ENCODE measurements around the gene RNMT. TPM values are rescaled to one million over a fixed set of nuclear protein-coding genes. Genes with fewer than 3 reads are reported as not detected.

RNMT gene
- polyA plus RNA-seq, 1 donor from 2014 or later: 29.8 TPM

- H3K79me2 ChIP-seq (replicated peaks; ENCODE audit: insufficient read depth, low read length): no peaks in the 10 kb centered on the region
- no peak overlapping the region for H3K4me3 ChIP-seq (ENCODE audit: low read length)
- no peaks in the 10 kb centered on the region for H3F3A ChIP-seq (ENCODE audit: insufficient read depth, low read length, poor library complexity, severe bottlenecking)
- no peak overlapping the region for H3K27ac ChIP-seq (ENCODE audit: low read length)
- TF ChIP-seq CTCF (IDR thresholded peaks at IDR 0.05; ENCODE audit: poor library complexity, severe bottlenecking) (no peak), TAF1 (IDR thresholded peaks at IDR 0.05; ENCODE audit: low read depth) (no peak), MXI1 (conservative IDR thresholded peaks at IDR 0.05; ENCODE audit: poor library complexity, severe bottlenecking) (no peak), EZH2 (IDR thresholded peaks at IDR 0.05; ENCODE audit: borderline replicate concordance, insufficient read depth, low read length, poor library complexity, severe bottlenecking) (no peak), EP300 (conservative IDR thresholded peaks at IDR 0.05; ENCODE audit: poor library complexity, severe bottlenecking) (no peak), SMC3 (conservative IDR thresholded peaks at IDR 0.05; ENCODE audit: poor library complexity) (no peak), RAD21 (conservative IDR thresholded peaks at IDR 0.05) (no peak), REST (IDR thresholded peaks at IDR 0.05; ENCODE audit: borderline replicate concordance) (no peak), POLR2AphosphoS5 (IDR thresholded peaks at IDR 0.05) (no peak)
- no peaks in the 10 kb centered on the region for H3K9me2 ChIP-seq (ENCODE audit: insufficient read depth, low read length)
- no peak overlapping the region for H2AFZ ChIP-seq (ENCODE audit: low read depth, low read length)
- no peak overlapping the region for H3K4me2 ChIP-seq (ENCODE audit: low read length)
- H3K27me3 ChIP-seq (ENCODE audit: insufficient read depth, low read depth, low read length): peaks cover 14% of the 10 kb centered on the region
- no peak overlapping the region for H3K9ac ChIP-seq (ENCODE audit: low read length)
- no peaks in the 10 kb centered on the region for H4K20me1 ChIP-seq (ENCODE audit: insufficient read depth)
- H3K36me3 ChIP-seq (ENCODE audit: insufficient read depth, low read length): no peaks in the 10 kb centered on the region
- no peaks in the 10 kb centered on the region for H3K9me3 ChIP-seq (ENCODE audit: low read length)
Measured at GRCh38 chr18:13799396-13799795, 72.9 kb downstream of the RNMT start.

- Histone ChIP-seq H3K4me3 (ENCODE audit: low read length) (peak overlapping the region; percentile 57), H3K27ac (ENCODE audit: low read length) (no peak overlapping the region), H3K9ac (ENCODE audit: low read length) (no peak overlapping the region), H3K9me2 (ENCODE audit: insufficient read depth, low read length) (no peaks in the 10 kb centered on the region), H3K27me3 (ENCODE audit: insufficient read depth, low read depth, low read length) (peaks cover 14% of the 10 kb centered on the region), H3K9me3 (ENCODE audit: low read length) (no peaks in the 10 kb centered on the region), H4K20me1 (ENCODE audit: insufficient read depth) (no peaks in the 10 kb centered on the region), H3K36me3 (ENCODE audit: insufficient read depth, low read length) (no peaks in the 10 kb centered on the region), H3K79me2 (replicated peaks; ENCODE audit: insufficient read depth, low read length) (no peaks in the 10 kb centered on the region), H2AFZ (ENCODE audit: low read depth, low read length) (no peak overlapping the region), H3F3A (ENCODE audit: insufficient read depth, low read length, poor library complexity, severe bottlenecking) (no peaks in the 10 kb centered on the region), H3K4me2 (ENCODE audit: low read length) (peak overlapping the region; percentile 14)
- peak; percentile 26 for TF ChIP-seq RAD21 (conservative IDR thresholded peaks at IDR 0.05)
- TF ChIP-seq EP300 (conservative IDR thresholded peaks at IDR 0.05; ENCODE audit: poor library complexity, severe bottlenecking): no peak
- TF ChIP-seq SMC3 (conservative IDR thresholded peaks at IDR 0.05; ENCODE audit: poor library complexity): no peak
- TF ChIP-seq POLR2AphosphoS5 (IDR thresholded peaks at IDR 0.05): no peak
- TF ChIP-seq MXI1 (conservative IDR thresholded peaks at IDR 0.05; ENCODE audit: poor library complexity, severe bottlenecking): no peak
Measured at GRCh38 chr18:13800505-13801259, 74.2 kb downstream of the RNMT start.
